Right ventricle myocardium superior (tissue), 1 donor: ENCODE results near the gene NELL1. TPM values are rescaled to one million over a fixed set of nuclear protein-coding genes. Genes with fewer than 3 reads are reported as not detected.

Source experiments
- ATAC-seq: fragments of 200-7000 bp; cut with Tn5 transposase; one replicate; pipeline ENCODE4 v1.9.1; 2020; ENCODE audit warnings: mild to moderate bottlenecking; ENCODE audit not compliant: poor library complexity
- DNase-seq: peaks from one replicate; pipeline ENCODE4 v3.0.0-alpha.2; 2020
- intact Hi-C: fragments of 100-400 bp; cut with DNase I; formaldehyde crosslinking; loops from one replicate; pipeline ENCODE4 v1.11.2; 2022
- total RNA-seq: library from RNA; stranded (reverse); fragmentation: NEBNext Ultra II Directional; extraction: Animal tissue kit (Norgen Biotek cat#: 25700); gene quantifications from one replicate; pipeline ENCODE4 v1.2.1, GENCODE V29; 2021
- donor health status: DM: no; HTN: yes; CAD: no; lungs with severe emphysema.

The NELL1 gene
- total RNA-seq, 1 donor from 2014 or later, result not detected

DNA sequence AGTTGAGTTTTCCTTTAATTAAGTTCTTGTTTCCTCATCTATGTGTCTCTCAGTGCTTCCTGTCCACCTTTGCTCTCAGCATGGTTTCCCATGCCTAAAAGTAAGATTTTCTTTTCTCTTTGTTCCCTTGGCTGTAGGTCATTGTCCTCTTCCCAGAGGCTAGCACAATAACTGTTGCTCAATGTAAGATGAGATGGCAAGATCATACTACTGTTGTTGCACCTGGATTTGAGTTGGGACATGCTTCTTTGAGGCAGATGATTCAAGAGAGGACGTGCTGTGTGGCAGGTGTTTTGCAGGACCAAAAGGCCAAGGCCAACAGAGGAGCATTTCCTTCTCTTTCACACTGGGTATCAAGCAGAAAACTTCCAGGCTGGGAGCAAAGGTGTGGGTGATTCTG is 11.3 kb upstream of the NELL1 start:
- intact Hi-C loops, result no loop called here
- DNase-seq, result no peak

DNA sequence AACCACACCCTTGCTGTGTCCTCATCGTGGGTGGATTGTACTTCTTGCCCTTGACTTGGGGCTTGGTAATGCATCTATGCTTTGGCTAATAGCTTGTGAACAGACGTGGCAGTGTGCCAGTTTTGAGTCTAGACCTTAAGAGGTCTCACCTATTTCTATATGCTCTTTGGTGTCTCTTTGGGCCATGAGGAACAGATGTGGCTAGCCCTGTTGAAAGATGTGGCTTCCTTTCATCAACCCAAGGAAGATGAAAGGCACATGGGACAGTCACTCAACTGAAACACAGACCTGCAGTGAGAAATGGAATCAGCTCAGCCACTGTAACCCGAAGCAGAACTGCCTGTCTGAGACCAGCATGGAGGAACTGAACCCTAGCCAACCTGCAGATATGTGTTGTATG is 7.9 kb upstream of the NELL1 start:
- no peak for DNase-seq
- intact Hi-C loops, result no loop called here

More for the DNA sequence above, 11.3 kb upstream of the NELL1 start:
- ATAC-seq, result no peak

DNA sequence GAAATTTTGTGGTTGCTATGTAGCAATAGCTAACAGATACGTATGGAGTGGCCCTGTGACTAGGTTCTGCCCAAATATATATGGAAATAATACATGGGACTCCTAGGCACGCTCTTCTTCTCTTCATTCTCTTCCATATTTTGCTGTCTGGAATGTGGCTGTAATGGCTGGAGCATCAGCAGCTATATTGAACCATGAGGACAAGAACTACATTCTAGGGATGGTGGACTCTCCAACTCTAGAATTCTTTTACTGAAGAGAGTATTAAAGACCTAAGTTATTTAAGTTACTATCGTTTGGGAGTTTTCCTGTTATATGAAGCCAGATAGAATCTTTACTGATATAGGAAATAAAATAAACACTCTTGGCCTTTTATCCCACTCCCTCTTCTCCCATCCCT is 7.5 kb upstream of the NELL1 start:
- intact Hi-C loops, result no loop called here
- DNase-seq, result no peak
- ATAC-seq, result no peak

More for the DNA sequence above, 7.9 kb upstream of the NELL1 start:
- no peak for ATAC-seq

DNA sequence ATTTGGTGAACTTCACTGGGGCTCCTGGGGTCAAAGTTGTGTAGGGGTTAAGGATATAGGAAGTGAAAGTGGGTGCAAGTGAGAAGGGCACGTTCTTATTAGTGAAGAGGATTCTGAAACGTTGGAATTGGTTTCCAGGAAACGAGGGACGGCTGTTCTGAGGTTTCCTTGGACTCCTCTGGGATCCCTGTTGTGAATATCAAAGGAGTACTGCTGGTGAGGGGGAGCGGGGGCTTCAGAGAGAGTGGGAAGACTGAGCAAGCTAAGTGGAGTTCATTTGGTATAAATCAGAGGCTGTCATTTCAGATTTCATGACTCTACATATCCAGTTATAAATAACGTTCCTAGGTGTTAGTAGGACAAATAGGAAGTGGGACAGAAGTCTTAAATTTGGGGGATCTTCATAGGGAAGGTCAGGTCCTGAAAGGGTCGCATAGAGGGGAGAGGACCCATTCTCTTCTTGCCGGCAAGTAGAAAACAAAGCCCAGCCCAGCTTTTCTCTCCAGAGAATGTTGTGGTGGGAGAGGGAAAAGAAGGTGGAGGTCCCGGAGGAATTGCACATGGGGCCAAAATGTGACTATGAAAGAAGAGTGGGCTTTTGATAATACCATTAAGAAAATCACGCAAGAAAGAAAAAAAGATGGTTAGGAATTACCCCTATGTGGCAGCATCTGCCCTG is 1.1 kb upstream of the NELL1 start:
- no peak for DNase-seq
- no peak for ATAC-seq
- intact Hi-C loops, result no loop called here

DNA sequence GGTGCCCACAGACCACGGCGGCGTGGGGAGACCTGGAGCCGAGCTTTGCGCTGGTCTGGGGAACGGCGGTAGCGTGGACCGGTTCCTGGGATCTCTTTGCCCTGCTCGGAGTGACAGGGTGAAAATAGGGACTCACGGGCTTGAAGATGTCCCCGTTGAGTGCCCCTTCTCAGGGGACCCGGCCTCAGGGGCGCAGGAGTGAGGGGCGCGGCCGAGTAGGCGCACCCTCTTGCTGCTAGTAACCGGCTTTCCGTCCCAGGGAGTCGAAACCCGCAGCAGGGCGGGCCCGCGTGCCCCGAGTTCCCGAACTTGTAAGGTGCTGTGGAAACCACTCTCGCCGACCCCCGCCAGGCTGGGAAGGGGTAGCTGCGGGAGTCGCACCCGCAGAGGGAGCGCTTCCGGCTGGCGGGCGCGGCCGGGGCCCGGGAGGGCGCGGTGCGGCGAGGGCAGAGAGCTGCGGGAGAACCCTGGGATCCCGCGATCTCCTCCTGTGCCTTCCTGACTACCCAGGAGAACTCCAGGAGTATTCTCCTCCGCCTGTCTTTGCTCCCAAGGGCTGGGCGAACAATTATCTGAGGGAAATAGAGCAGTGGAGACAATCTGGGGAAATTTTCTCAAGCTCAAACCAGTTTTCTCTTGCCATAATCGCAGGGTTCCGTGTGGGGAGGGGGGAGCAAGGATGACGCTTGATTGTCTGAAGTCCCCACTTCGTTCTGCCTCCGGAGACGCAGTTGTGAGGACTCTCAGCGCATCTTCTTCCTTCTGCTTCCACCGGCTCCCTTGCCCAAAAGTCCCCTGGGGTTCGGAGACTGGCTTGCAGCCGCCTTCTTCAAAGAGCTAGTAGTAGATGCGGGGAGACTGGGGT is 666 bp downstream of the NELL1 start:
- intact Hi-C loops, result no loop called here
- no peak for DNase-seq
- ATAC-seq, result no peak

DNA sequence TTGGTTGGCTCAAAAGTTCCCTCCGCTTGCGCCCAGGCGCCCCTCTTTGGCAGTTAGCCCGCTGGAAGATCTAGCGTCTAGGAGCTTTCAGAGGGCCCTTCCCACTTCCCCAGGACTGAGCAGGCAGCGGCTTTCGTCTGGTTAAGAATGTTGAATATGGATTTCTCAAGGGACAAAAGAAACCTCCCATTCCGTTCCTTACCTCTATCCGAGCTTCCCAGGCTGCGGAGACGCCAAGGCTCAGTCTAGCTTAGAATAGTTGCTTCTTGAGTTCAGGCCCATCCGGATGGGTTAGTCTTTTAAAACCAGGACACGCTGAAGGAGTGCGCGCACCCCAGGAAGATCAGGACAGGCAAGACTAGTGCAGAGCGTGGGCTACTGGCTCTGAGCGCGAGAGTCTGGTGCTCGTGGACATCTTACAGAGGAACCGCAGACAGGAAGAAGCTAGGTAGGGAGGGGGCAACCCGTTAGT is 1.6 kb downstream of the NELL1 start:
- no peak for ATAC-seq
- no peak for DNase-seq
- intact Hi-C loops, result no loop called here

DNA sequence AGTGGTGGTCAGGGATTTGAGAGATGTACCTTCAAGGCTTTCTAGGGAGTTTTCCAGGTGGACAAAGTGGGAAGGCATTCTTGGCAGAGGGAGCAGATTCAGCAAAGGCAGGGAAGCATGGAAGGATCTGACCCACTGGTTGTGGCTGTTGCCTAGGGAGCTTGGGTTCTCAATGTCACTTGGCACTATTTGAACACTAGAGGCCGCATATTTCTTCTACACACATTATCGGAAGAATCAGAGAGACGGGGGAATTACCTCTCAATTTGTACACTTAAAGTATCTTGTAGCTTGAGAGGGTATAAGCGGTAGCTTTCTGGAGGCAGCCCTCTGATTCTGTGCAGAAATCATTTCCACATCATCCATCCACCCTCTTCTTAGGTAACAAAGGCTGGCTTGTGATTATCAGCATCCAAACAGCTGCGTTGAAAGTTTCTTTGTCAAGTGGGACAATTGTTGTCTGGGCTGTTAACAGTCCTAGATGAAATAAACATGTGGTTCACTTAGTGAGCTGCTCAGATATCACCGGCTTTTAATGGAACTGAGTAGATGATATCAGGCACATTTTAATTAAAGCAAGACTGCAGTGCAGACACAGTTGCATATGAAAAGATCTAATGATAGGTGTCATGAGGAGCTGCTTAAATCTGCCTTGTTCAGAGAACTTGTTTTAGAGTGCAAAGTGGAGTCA is 2.6 kb downstream of the NELL1 start:
- no peak for DNase-seq
- intact Hi-C loops, result no loop called here
- no peak for ATAC-seq

DNA sequence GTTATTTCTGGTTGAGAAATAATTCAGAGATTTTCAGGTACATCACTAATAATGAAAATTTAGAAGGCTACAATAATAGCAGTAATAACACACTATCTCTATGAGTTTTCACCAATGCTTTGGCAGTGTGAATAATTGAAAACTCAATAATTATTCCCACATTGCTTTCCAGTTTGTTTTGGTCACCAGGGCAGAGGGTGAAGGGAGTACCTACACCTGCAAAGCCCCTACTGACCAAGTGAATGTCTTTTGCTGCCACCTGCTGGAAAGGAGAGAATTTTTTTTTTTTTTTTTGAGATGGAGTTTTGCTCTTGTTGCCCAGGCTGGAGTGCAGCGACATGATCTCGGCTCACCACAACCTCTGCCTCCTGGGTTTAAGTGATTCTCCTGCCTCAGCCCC is 3.2 kb downstream of the NELL1 start:
- ATAC-seq, result no peak
- intact Hi-C loops, result no loop called here
- DNase-seq, result no peak

DNA sequence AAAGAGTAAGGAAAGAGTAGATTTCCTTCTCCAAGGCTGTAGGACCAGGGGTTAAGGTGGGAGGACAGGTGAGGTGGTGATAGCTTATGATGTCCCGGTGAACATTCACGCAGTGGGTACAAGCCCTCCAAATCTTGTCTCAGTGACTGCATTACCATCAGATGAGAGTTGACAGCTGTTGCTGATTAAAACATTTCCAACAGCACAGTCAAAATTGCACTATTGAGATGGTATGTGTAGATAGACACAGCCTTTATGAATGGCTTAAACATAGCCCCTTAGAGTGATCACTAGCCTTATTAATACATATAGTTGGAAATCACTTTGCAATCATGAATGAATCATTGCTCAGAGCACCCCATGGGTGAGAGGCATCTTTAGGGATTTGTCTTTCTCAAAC is 7.3 kb downstream of the NELL1 start:
- intact Hi-C loops, result no loop called here
- ATAC-seq, result no peak

DNA sequence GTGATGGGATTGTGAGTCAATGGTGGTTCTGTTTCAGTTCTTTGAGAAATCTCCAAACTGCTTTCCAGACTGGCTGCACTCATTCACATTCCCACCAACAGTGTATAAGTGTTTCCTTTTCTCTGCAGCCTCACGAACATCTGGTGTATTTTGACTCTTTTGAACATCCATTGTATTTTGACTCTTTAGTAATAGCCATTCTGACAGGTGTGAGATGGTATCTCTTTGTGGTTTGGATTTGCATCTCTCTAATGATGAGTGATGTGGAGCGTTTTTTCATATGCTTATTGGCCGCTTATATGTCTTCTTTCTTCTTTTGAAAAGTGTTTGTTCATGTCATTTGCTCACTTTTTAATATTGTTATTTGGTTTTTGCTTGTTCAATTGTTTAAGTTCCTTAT is 19.4 kb downstream of the NELL1 start:
- ATAC-seq, result no peak
- intact Hi-C loops, result no loop called here
- no peak for DNase-seq

More for the DNA sequence above, 7.3 kb downstream of the NELL1 start:
- DNase-seq, result no peak

DNA sequence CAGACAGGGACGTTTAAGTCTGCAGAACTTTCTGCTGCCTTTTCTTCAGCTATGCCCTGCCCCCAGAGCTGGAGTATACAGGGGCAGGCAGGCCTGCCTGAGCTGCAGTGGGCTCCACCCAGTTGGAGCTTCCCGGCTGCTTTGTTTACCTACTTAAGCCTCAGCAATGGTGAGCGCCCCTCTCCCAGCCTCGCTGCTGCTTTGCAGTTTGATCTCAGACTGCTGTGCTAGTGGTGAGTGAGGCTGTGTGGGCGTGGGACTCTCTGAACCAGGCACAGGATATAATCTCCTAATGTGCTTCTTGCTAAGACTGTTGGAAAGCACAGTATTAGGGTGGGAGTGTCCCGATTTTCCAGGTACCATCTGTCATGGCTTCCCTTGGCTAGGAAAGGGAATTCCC is 38.5 kb downstream of the NELL1 start:
- no peak for DNase-seq
- intact Hi-C loops, result no loop called here
- no peak for ATAC-seq

DNA sequence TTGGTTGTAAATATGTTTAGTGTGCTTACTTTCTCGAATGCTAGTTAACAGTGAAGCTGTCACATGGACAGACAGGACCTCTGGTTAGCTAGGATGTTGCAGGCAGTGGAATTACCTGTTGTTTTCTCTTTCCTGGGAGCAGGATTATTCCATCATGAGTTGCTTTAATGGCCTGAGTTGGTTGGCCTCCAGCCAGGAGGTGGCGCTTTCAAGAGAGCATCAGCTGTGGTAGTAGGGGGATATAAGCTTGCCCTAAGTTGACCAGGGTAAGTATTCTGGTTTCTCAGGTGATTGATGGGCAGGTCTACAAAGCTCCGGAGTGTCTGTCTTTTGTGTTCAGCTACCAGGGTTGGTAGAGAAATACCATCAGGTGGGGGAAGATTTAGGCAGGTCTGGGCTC is 43.5 kb downstream of the NELL1 start:
- DNase-seq (no peak), ATAC-seq (no peak)
- intact Hi-C loops, result no loop called here

DNA sequence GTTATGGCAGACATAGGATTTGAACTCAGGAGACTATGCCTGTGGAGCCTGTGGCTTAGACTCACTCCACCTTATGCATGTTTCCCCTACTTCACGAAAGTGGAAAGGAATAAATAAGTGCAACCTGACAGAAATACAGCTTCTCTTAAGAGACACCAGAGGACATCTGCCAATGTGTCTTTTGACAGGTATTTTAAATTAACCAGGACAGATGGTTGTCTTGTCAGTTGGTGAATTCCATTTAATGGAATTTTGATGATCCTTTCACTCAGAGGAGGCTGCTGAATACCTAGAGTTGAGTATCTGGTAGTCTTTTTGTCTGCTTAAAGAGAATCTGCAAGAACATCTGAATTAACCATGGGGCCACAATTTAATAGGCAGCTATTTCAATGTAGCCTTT is 46.1 kb downstream of the NELL1 start:
- ATAC-seq, result no peak

DNA sequence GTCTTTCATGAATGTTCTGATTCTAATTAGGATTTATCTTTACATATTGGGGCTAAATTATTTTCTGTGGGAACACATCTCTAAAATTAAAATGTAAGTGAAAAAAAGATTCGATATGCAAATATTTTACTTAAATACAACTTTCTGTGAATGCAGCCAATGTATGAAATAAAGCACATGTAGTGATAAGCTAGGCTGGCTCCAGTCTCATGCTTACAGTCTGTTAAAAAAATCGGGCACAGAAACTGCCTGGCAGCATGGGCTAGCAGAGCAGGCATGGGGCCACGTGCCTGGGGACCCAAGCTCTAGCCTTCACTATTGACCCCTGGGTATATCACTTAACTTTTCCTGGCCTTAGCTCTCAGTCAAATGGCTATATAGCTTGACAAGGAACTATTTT is 46.5 kb downstream of the NELL1 start:
- DNase-seq, result no peak
- intact Hi-C loops, result no loop called here
- ATAC-seq, result no peak

More for the DNA sequence above, 46.1 kb downstream of the NELL1 start:
- intact Hi-C loops, result no loop called here
- DNase-seq, result no peak

DNA sequence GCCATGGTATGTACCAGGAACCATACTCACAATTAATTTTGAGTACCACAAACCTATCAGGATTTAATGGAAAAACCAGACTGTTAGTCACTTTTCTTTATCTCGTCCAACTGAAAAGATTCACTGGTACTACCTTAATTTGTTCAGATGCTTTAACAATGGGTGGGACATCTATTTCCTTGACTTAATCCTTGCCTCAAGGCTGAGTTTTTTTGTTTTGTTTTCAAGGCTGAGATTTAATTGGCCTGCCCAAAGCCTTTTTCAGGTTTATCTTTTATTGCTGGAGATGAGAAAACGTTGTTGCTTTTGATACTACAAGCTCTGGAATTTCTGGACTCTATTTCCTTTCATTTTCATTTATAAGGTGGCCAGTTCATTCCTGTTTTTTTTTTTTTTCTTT is 50.4 kb downstream of the NELL1 start:
- ATAC-seq (no peak), DNase-seq (no peak)
- intact Hi-C loops, result no loop called here

DNA sequence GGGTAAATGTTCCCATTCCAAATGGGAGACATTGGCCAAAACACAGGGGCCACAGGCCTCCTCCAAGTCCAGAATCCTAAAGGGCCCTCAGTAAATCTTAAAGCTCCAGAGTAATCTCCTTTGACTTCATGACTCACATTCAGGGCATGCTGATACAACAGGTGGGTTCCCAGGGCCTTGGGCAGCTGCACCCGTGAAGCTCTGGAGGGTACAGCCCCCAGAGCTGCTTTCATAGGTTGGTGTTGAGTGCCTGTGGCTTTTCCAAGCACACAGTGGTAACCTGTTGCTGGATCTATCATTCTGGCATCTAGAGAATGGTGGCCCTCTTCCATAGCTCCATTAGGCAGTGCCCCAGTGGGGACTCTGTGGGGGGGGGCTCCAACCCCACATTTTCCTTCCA is 54.0 kb downstream of the NELL1 start:
- intact Hi-C loops, result no loop called here
- no peak for ATAC-seq
- DNase-seq, result no peak

DNA sequence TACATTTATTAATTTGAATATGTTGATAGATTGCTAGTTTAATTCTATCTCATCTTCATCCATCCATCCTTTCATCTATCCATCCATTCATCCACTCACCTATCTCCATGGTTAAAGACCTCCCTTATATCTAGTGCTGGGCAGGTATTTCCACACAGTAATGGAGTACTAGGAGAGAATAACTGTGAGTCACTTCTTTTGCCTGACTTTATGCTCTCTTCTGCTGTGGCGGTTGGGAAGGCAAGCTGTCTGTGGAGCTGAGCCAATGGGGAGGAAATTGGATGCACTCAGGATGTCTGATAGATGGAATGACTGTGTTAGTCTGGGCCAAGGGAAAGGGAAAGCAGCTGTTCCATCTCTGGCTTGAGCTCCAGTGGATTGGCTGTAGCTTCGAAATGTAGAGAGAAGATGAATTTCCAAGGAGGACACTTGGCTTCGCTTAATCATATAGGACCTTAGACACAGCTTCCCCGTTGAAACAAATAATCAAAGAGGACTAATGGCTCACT is 60.3 kb downstream of the NELL1 start:
- ATAC-seq (no peak), DNase-seq (no peak)
- intact Hi-C loops, result no loop called here

DNA sequence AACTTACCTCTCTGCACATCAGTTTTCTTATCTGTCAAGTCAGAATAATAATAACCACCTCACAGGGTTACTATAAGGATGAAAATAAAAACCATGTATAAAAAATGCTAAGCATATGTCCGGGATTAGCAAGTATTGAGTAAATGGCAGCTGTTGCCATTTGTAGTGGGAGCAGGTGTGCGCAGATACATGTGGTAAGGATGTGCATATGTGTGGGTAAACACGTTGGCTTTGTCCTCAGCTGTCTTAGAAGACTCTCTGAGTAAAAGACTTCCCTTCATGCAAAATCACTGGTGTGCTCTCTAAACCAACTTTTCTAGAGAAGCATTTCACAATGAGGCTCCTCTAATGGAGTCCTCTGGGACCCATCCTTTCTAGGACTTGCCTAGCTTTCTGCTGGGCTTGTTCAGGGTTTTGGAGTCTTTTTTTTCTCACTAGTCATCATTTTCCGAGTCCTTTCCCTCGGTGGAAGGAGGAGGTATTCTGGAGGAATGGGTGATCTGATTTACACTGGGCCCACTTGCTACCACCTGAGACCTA is 62.4 kb downstream of the NELL1 start:
- intact Hi-C loops, result no loop called here
- no peak for ATAC-seq
- no peak for DNase-seq

DNA sequence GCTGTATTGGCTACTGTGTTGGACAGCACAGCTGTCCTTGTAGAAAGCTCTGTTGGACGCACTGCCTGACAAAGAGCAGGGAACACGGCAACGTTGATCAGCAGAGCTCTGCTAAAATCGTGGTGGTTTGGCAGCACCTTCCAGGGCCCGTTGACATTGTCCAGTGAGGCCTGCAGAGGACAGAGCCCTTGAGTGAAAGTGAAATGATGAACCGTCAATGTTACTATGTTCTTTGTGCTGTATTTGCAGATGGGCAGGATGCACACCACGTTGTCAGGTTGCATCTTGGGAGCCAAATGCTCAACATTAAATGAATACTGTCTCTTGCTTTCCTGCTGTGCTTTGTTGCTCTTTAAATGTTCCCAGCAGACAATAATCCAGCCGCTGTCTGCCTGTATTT is 69.7 kb downstream of the NELL1 start:
- DNase-seq, result no peak
- ATAC-seq, result no peak
- intact Hi-C loops, result no loop called here
